HepG2 (cell line): Measurements from ENCODE around the gene SRPRB. TPM values are rescaled to one million over a fixed set of nuclear protein-coding genes. Genes with fewer than 3 reads are reported as not detected.

ENCODE experiments used
- ATAC-seq: fragments of 200-7000 bp; cut with Tn5 transposase; 3 replicates; pipeline ENCODE4 v1.9.1; 2020; ENCODE audit warnings: mild to moderate bottlenecking, moderate library complexity
- BruUV-seq: library from RNA; stranded (reverse); fragments of 400-500 nt; replicated peaks from 2 replicates; lab custom pipeline; 2021; lab: Mats Ljungman, UMichigan
- CTCF ChIA-PET: fragments of 300-600 bp; formaldehyde crosslinking; extraction: SDS; loops from one replicate; lab custom pipeline; 2021; ENCODE audit warnings: low total read pairs, inconsistent platforms, low intra/inter-chr PET ratio; lab: Yijun Ruan, JAX
- POLR2A ChIA-PET: fragments of 350-600 bp; sonication (Branson Sonifier 250); formaldehyde crosslinking; loops from one replicate; lab custom pipeline; 2020; ENCODE audit warnings: antibody characterized with exemption, inconsistent platforms; lab: Yijun Ruan, JAX
- DNase-seq: peaks from one replicate; pipeline ENCODE4 v3.0.0-alpha.2; 2015; ENCODE audit warnings: low spot score
- FAIRE-seq: peaks from 3 replicates; lab custom pipeline; 2011; peaks lifted over from hg19 to GRCh38; lab: Jason Lieb, UNC
- H2AFZ ChIP-seq: one replicate; pipeline ENCODE4 v1.6.1; 2011; ENCODE audit warnings: low read length, inconsistent platforms
- H3K27ac ChIP-seq: fragments of 300-600 bp; 3 replicates; pipeline ENCODE4 v1.8.0; 2011; ENCODE audit warnings: mixed run types, mild to moderate bottlenecking, mixed read lengths, low read length, inconsistent platforms; ENCODE audit not compliant: insufficient read depth; ENCODE audit errors: extremely low read length
- H3K27me3 ChIP-seq, 2 experiments: fragments of 200-600 bp in 1 of 2; 2 replicates in 1 of 2; 3 replicates in 1 of 2; pipeline versions ENCODE4 v1.6.0 to v1.8.0; 2011; ENCODE audit warnings: low read length in 2 of 2, mild to moderate bottlenecking in 2 of 2, moderate library complexity in 2 of 2, inconsistent platforms in 1 of 2; ENCODE audit not compliant: insufficient read depth in 2 of 2, control insufficient read depth in 1 of 2
- H3K36me3 ChIP-seq, 2 experiments: fragments of 200-600 bp in 1 of 2; replicated peaks in 1 of 2; 2 replicates in 1 of 2; 3 replicates in 1 of 2; pipeline versions ENCODE4 v1.5.1 to v1.8.0; 2011; ENCODE audit warnings: low read length in 2 of 2, inconsistent platforms in 1 of 2; ENCODE audit not compliant: insufficient read depth in 2 of 2, control insufficient read depth in 1 of 2
- H3K4me1 ChIP-seq: 2 replicates; pipeline ENCODE4 v1.5.1; 2012; ENCODE audit warnings: low read length, inconsistent platforms; ENCODE audit not compliant: insufficient read depth
- H3K4me2 ChIP-seq: 2 replicates; pipeline ENCODE4 v1.6.0; 2011; ENCODE audit warnings: low read depth, low read length, inconsistent platforms
- H3K4me3 ChIP-seq, 3 experiments: fragments of 200-600 bp in 1 of 3; sonication (generic), shearing (Covaris generic) in 1 of 3; replicated peaks in 1 of 3; 2 replicates each; pipeline ENCODE4 v1.5.1; 2011 to 2016; ENCODE audit warnings: low read length in 3 of 3, inconsistent platforms in 2 of 3, low read depth in 2 of 3, mild to moderate bottlenecking in 2 of 3, control low read depth in 1 of 3, mixed read lengths in 1 of 3; ENCODE audit not compliant: insufficient read depth in 1 of 3
- H3K79me2 ChIP-seq: one replicate; pipeline ENCODE4 v1.6.1; 2011; ENCODE audit warnings: low read length, inconsistent platforms; ENCODE audit not compliant: insufficient read depth
- H3K9ac ChIP-seq: 2 replicates; pipeline ENCODE4 v1.6.0; 2011; ENCODE audit warnings: mild to moderate bottlenecking, low read depth, low read length, inconsistent platforms; ENCODE audit not compliant: insufficient read depth
- H3K9me3 ChIP-seq: 2 replicates; pipeline ENCODE4 v1.5.1; 2012; ENCODE audit warnings: mild to moderate bottlenecking, low read length
- H4K20me1 ChIP-seq: 2 replicates; pipeline ENCODE4 v1.6.0; 2011; ENCODE audit warnings: inconsistent platforms, mild to moderate bottlenecking, low read length, moderate library complexity; ENCODE audit not compliant: insufficient read depth
- ESRRA ChIP-seq: sonication (generic); formaldehyde crosslinking; IDR thresholded peaks from 2 replicates; pipeline ENCODE4 v1.5.1; 2020; ENCODE audit warnings: mild to moderate bottlenecking, low read depth, missing genetic modification reagents
- GTF3A ChIP-seq: sonication (generic); formaldehyde crosslinking; conservative IDR thresholded peaks from 2 replicates; pipeline ENCODE4 v1.4.0; 2020; ENCODE audit warnings: mild to moderate bottlenecking, missing genetic modification reagents
- HCFC1 ChIP-seq: fragments of 150-350 bp; IDR thresholded peaks from 2 replicates; pipeline ENCODE4 v1.6.1; 2014; ENCODE audit warnings: low read depth, low read length
- HES4 ChIP-seq: sonication (generic); formaldehyde crosslinking; IDR thresholded peaks from 2 replicates; pipeline ENCODE4 v1.9.0; 2021; ENCODE audit warnings: mild to moderate bottlenecking, missing genetic modification reagents, borderline replicate concordance
- KMT2B ChIP-seq: IDR thresholded peaks from 2 replicates; pipeline ENCODE4 v1.6.1; 2016; ENCODE audit warnings: missing genetic modification reagents, missing compliant biosample characterization
- NKX3-1 ChIP-seq: sonication (generic); formaldehyde crosslinking; IDR thresholded peaks from 2 replicates; pipeline ENCODE4 v1.5.0; 2020; ENCODE audit warnings: missing genetic modification reagents
- PLRG1 ChIP-seq: fragments of 450-650 bp; conservative IDR thresholded peaks from 2 replicates; pipeline ENCODE4 v1.6.1; 2016
- SAP130 ChIP-seq: IDR thresholded peaks from 2 replicates; pipeline ENCODE4 v1.6.1; 2016; ENCODE audit warnings: low read depth
- TEAD2 ChIP-seq: sonication (generic); formaldehyde crosslinking; IDR thresholded peaks from 2 replicates; pipeline ENCODE4 v1.9.0; 2021; ENCODE audit warnings: missing genetic modification reagents
- ZFY ChIP-seq: sonication (generic); formaldehyde crosslinking; IDR thresholded peaks from 2 replicates; pipeline ENCODE4 v1.4.0; 2020; ENCODE audit warnings: missing genetic modification reagents
- ZNF468 ChIP-seq: sonication (generic); formaldehyde crosslinking; IDR thresholded peaks from 2 replicates; pipeline ENCODE4 v1.8.0; 2022; ENCODE audit warnings: mild to moderate bottlenecking, moderate library complexity, missing genetic modification reagents
- ZSCAN30 ChIP-seq: sonication (generic); formaldehyde crosslinking; IDR thresholded peaks from 2 replicates; pipeline ENCODE4 v1.5.0; 2020; ENCODE audit warnings: mild to moderate bottlenecking, missing genetic modification reagents
- WGBS: methylation state at CpG from one replicate; pipeline ENCODE4 v1.1.6; 2017; ENCODE audit warnings: low lambda C conversion rate; 5-methylcytosine and 5-hydroxymethylcytosine counted together
- in situ Hi-C: cut with HindIII; loops from 2 replicates; pipeline ENCODE4 v1.10.0; 2017; ENCODE audit warnings: low pct_unique_long_range_greater_than_20kb; ENCODE audit not compliant: extremely low pct_ligation_motif_present
- intact Hi-C: fragments of 100-400 bp; cut with micrococcal nuclease; formaldehyde crosslinking; loops from one replicate; pipeline ENCODE4 v1.10.0; 2022; ENCODE audit not compliant: unreplicated experiment
- polyA plus RNA-seq, 8 experiments: library from polyadenylated mRNA; depleted of rRNA in 3 of 8; stranded (reverse) in 7 of 8; unstranded in 1 of 8; fragments of >200 nt; fragmentation: Illumina TruSeq in 4 of 8; extraction: Trizol in 4 of 8; gene quantifications; 2 replicates each; pipeline versions ENCODE4 v1.2.1 to v1.2.3, GENCODE V29; 2011 to 2016; ENCODE audit warnings: low read depth in 4 of 8, missing spikeins in 1 of 8, mixed read lengths in 1 of 8; ENCODE audit not compliant: insufficient read depth in 1 of 8
- total RNA-seq, 5 experiments: library from RNA; depleted of rRNA; stranded (reverse); fragments of >200 nt; fragmentation: Illumina TruSeq; extraction: Trizol; gene quantifications; 2 replicates each; pipeline ENCODE4 v1.2.3, GENCODE V29; 2016; ENCODE audit warnings: low read depth in 1 of 5
- TF ChIP-seq, protein P1 (sequence below): sonication (generic); formaldehyde crosslinking; IDR thresholded peaks from 2 replicates; pipeline ENCODE4 v1.4.0; 2020; ENCODE audit warnings: missing genetic modification reagents, mild to moderate bottlenecking, borderline replicate concordance

The SRPRB gene
- total and polyA plus RNA-seq, 2 of the 13 experiments (the other 11 are each of a cell fraction or from before 2014, with no cell fraction given) = 41.0 to 111 TPM

DNA sequence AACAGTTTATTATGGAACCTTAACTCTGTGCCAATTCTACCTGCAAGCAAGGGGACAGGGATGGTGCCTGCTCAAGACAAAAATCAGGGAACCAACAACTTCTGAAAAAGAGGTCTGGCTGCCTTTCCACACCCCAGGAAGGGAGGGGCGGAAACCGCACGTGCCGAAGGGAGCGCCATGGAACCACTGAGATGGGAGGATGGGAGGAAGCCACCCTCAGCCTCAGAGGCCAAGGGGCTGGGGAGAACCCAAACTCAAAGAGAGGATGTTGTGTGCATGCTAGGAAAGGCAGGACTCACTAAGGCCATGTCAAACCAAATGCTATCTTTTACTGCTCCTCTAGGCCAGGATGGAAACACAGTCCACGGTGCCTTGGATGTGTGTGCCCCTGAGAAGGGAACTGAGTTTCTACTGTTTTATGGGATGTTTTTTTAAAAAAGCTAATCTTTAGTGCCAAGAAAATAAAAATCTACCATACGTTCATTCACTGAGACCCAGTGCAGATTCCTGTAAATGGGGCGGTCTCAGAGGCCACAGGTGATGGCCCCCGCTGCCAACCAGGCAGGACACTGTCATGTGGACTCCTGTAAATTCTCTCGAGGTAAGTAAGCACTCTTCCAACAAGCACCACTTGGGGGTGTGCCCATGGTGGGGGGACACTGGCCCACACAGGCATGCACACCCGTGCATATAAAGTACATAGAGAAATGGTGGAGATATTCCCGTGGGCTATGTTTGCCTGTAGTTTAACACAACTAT is 20.5 kb downstream of the SRPRB start:
- H3K27me3 ChIP-seq = peaks cover 0 to 12% of the 10 kb centered on the region in 2 experiments; a peak in 3 of 5 replicates
- no peak for FAIRE-seq
- 94% methylated on average over 12 of the region's 12 CpGs for WGBS
- ATAC-seq = no peak
- BruUV-seq = TSS peak; percentile 22
- TF ChIP-seq GTF3A (no peak), ZNF468 (no peak), ZFY (CRISPR knock-in tag) (no peak)
- H3K4me2 ChIP-seq = no peak overlapping the region
- CTCF ChIA-PET = no interaction called here
- H3K36me3 ChIP-seq = peaks cover 2 to 12% of the 10 kb centered on the region in 2 experiments; a peak in 4 of 5 replicates
- in situ Hi-C loops = no loop called here
- POLR2A ChIA-PET = no interaction called here
- H3K4me1 ChIP-seq = 0 out of 2 replicates have a peak, but pooled peaks cover 5% of the 10 kb centered on the region
- no peaks in the 10 kb centered on the region for H3K9me3 ChIP-seq
- no peak overlapping the region for H2AFZ ChIP-seq
- no peak overlapping the region for H3K9ac ChIP-seq
- intact Hi-C loops = no loop called here
- H3K4me3 ChIP-seq = no peak overlapping the region
- DNase-seq = no peak
- no peaks in the 10 kb centered on the region for H3K79me2 ChIP-seq
- H4K20me1 ChIP-seq = no peaks in the 10 kb centered on the region
- H3K27ac ChIP-seq = no peak overlapping the region

DNA sequence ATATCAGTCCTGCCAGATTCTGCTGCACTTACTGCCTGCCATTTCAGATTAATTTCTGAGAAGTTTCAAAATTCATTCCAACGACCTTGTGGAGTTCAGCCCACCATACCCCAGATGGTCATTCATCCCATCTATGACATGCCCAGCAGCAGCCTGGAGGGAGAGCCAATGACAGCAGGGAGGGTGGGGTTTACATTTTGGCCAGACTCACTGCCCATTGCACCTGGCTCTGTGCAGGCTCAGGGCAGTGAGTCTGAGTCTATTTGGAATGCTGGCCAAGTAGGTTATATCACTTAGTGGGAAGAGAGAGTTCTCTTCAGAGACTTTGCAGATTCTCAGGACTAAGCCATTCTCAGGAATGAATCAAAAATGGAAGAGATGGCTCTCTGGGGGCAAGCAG is 21.5 kb downstream of the SRPRB start:
- Histone ChIP-seq H3K4me2 (no peak overlapping the region), H2AFZ (no peak overlapping the region), H4K20me1 (no peaks in the 10 kb centered on the region), H3K36me3 (peaks cover 2 to 8% of the 10 kb centered on the region in 2 experiments; a peak in 3 of 5 replicates), H3K9me3 (no peaks in the 10 kb centered on the region), H3K27ac (no peak overlapping the region), H3K79me2 (no peaks in the 10 kb centered on the region), H3K4me3 (no peak overlapping the region), H3K9ac (no peak overlapping the region), H3K4me1 (peaks cover 3% of the 10 kb centered on the region), H3K27me3 (peaks cover 0 to 19% of the 10 kb centered on the region in 2 experiments; a peak in 3 of 5 replicates)
- WGBS = 33% methylated on average over 1 of the region's 1 CpG
- no TSS peak for BruUV-seq
- no peak for FAIRE-seq
- no peak for DNase-seq
- intact Hi-C loops = no loop called here
- in situ Hi-C loops = no loop called here
- no peak for TF ChIP-seq ZSCAN30 (CRISPR knock-in tag)
- TF ChIP-seq HCFC1 = no peak
- TF ChIP-seq TEAD2 (CRISPR knock-in tag) = no peak
- no peak for TF ChIP-seq KMT2B (CRISPR knock-in tag)
- no peak for TF ChIP-seq NKX3-1 (CRISPR knock-in tag)
- TF ChIP-seq, protein P1, sequence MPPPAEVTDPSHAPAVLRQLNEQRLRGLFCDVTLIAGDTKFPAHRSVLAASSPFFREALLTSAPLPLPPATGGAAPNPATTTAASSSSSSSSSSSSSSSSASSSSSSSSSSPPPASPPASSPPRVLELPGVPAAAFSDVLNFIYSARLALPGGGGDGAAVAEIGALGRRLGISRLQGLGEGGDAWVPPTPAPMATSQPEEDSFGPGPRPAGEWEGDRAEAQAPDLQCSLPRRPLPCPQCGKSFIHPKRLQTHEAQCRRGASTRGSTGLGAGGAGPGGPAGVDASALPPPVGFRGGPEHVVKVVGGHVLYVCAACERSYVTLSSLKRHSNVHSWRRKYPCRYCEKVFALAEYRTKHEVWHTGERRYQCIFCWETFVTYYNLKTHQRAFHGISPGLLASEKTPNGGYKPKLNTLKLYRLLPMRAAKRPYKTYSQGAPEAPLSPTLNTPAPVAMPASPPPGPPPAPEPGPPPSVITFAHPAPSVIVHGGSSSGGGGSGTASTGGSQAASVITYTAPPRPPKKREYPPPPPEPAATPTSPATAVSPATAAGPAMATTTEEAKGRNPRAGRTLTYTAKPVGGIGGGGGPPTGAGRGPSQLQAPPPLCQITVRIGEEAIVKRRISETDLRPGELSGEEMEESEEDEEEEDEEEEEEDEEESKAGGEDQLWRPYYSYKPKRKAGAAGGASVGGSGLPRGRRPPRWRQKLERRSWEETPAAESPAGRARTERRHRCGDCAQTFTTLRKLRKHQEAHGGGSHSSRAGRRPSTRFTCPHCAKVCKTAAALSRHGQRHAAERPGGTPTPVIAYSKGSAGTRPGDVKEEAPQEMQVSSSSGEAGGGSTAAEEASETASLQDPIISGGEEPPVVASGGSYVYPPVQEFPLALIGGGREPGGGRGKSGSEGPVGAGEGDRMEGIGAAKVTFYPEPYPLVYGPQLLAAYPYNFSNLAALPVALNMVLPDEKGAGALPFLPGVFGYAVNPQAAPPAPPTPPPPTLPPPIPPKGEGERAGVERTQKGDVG (CRISPR knock-in tag) = no peak
- TF ChIP-seq SAP130 = no peak
- no peak for TF ChIP-seq PLRG1
- no peak for TF ChIP-seq HES4 (CRISPR knock-in tag)
- TF ChIP-seq ESRRA (CRISPR knock-in tag) = no peak
- ChIA-PET CTCF (no interaction called here), POLR2A (no interaction called here)
- ATAC-seq = no peak
